ENCODE measurements around the gene SP110. TPM values are rescaled to one million over a fixed set of nuclear protein-coding genes. Genes with fewer than 3 reads are reported as not detected.

Gene SP110
- total and polyA plus RNA-seq, 9 of the 15 experiments (the other 6 are each of a cell fraction or from before 2014, with no cell fraction given) = 3.6 to 11.0 (median 7.1) TPM

DNA sequence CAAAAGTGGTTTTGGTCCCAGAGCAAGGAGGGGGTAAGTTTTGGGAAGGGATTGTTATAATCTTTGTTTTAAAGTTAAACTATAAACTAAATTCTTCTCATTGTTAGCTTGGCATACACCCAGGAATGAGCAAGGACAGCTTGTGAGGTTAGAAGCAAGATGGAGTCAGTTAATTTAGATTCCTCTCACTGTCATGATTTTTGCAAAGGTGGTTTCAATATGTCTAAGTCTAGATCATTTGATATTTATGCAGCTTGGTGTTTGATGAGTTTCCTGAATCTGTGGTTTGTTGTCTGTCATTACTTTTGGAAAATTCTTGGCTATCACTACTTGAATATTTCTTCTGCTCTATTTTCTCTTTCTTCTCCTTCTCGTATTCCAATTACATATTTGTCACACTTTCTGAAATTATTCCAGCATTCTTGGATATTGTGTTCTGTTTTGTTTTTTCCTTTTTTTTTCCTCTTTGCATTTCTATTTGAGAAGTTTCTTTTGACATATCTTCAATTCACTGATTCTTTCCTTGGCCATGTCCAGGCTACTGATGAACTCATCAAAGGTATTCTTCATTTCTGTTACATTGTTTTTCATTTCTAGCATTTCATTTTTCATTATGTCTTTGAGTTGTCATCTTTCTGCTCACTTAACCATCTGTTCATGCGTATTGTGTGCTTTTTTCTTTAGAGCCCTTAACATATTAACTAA lies 10.9 kb upstream of the SP110 start:
- intact Hi-C loops (cut with micrococcal nuclease) = no loop called here
- H2AFZ ChIP-seq (ENCODE audit: low read depth, low read length) = no peak overlapping the region
- no peaks in the 10 kb centered on the region for H3K27me3 ChIP-seq (ENCODE audit: control insufficient read depth in 2 of 2, insufficient read depth in 2 of 2, low read length in 2 of 2)
- no peaks in the 10 kb centered on the region for H3K36me3 ChIP-seq (ENCODE audit: control insufficient read depth, insufficient read depth, low read length)
- H3K4me2 ChIP-seq (ENCODE audit: insufficient read depth, low read length) = no peak overlapping the region
- CTCF ChIA-PET (ENCODE audit: low intra/inter-chr PET ratio) = no interaction called here
- FAIRE-seq (no peak), DNase-seq (ENCODE audit: extremely low read depth in 1 of 4, low spot score in 3 of 4) (no peak), ATAC-seq (no peak)
- no peaks in the 10 kb centered on the region for H4K20me1 ChIP-seq (replicated peaks; ENCODE audit: control insufficient read depth, insufficient read depth, low read length)
- no peak overlapping the region for H3K27ac ChIP-seq (ENCODE audit: extremely low read depth, low read depth, low read length)
- H3K4me3 ChIP-seq = no peak overlapping the region
- H3K9me3 ChIP-seq (replicated peaks; ENCODE audit: control insufficient read depth, insufficient read depth, low read depth, low read length) = peaks cover 4% of the 10 kb centered on the region
- H3K9ac ChIP-seq (ENCODE audit: insufficient read depth in 1 of 2, low read depth in 2 of 2, low read length in 2 of 2) = no peak overlapping the region
- WGBS (ENCODE audit: insufficient coverage, low coverage, missing lambda C conversion rate) = 7% methylated on average over 2 of the region's 2 CpGs
- BruUV-seq (replicated peaks) = no TSS peak
- H3K79me2 ChIP-seq (ENCODE audit: control insufficient read depth, insufficient read depth, low read length) = no peaks in the 10 kb centered on the region
- in situ Hi-C loops (cut with MboI) = no loop called here
- no peaks in the 10 kb centered on the region for H3K9me1 ChIP-seq (ENCODE audit: control insufficient read depth, insufficient read depth, low read length)
- POLR2A ChIA-PET = no interaction called here
- no peaks in the 10 kb centered on the region for H3K4me1 ChIP-seq (replicated peaks in 1 of 2; ENCODE audit: control insufficient read depth in 2 of 2, insufficient read depth in 2 of 2, low read length in 2 of 2)
- TF ChIP-seq HLTF (IDR thresholded peaks at IDR 0.05) = peak; percentile 57; the same call in 1 of the 2 replicates
- TF ChIP-seq SIRT6 (IDR thresholded peaks at IDR 0.05; ENCODE audit: low read depth, low read length) = no peak
- TF ChIP-seq, protein P1, sequence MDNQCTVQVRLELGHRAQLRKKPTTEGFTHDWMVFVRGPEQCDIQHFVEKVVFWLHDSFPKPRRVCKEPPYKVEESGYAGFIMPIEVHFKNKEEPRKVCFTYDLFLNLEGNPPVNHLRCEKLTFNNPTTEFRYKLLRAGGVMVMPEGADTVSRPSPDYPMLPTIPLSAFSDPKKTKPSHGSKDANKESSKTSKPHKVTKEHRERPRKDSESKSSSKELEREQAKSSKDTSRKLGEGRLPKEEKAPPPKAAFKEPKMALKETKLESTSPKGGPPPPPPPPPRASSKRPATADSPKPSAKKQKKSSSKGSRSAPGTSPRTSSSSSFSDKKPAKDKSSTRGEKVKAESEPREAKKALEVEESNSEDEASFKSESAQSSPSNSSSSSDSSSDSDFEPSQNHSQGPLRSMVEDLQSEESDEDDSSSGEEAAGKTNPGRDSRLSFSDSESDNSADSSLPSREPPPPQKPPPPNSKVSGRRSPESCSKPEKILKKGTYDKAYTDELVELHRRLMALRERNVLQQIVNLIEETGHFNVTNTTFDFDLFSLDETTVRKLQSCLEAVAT (IDR thresholded peaks at IDR 0.05) = no peak
- TF ChIP-seq GTF2E2 (tag; IDR thresholded peaks at IDR 0.05) = no peak
- peak; percentile 91 for TF ChIP-seq TRIM28 (IDR thresholded peaks at IDR 0.05)
- no peak for TF ChIP-seq NR1H2 (CRISPR knock-in tag; IDR thresholded peaks at IDR 0.05)
- no peak for TF ChIP-seq ASH1L (IDR thresholded peaks at IDR 0.05; ENCODE audit: borderline replicate concordance, low read depth, partially characterized antibody)
- TF ChIP-seq, protein P2, sequence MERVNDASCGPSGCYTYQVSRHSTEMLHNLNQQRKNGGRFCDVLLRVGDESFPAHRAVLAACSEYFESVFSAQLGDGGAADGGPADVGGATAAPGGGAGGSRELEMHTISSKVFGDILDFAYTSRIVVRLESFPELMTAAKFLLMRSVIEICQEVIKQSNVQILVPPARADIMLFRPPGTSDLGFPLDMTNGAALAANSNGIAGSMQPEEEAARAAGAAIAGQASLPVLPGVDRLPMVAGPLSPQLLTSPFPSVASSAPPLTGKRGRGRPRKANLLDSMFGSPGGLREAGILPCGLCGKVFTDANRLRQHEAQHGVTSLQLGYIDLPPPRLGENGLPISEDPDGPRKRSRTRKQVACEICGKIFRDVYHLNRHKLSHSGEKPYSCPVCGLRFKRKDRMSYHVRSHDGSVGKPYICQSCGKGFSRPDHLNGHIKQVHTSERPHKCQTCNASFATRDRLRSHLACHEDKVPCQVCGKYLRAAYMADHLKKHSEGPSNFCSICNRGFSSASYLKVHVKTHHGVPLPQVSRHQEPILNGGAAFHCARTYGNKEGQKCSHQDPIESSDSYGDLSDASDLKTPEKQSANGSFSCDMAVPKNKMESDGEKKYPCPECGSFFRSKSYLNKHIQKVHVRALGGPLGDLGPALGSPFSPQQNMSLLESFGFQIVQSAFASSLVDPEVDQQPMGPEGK (CRISPR knock-in tag; IDR thresholded peaks at IDR 0.05; ENCODE audit: borderline replicate concordance) = no peak
- no peak for TF ChIP-seq PHF21A (IDR thresholded peaks at IDR 0.05; ENCODE audit: borderline replicate concordance, low read depth)
- no peak for TF ChIP-seq SMARCC2 (IDR thresholded peaks at IDR 0.05; ENCODE audit: low read depth)
- no peak for TF ChIP-seq ETS2 (tag; IDR thresholded peaks at IDR 0.05; ENCODE audit: borderline replicate concordance, poor library complexity, severe bottlenecking)
- TF ChIP-seq ZBTB7A (IDR thresholded peaks at IDR 0.05; ENCODE audit: borderline replicate concordance, control insufficient read depth, low read depth, low read length) = no peak
- no peak for TF ChIP-seq SETDB1 (IDR thresholded peaks at IDR 0.05; ENCODE audit: low read length)
- no peak for TF ChIP-seq ZNF134 (CRISPR knock-in tag; conservative IDR thresholded peaks at IDR 0.05)
- TF ChIP-seq, protein P3, sequence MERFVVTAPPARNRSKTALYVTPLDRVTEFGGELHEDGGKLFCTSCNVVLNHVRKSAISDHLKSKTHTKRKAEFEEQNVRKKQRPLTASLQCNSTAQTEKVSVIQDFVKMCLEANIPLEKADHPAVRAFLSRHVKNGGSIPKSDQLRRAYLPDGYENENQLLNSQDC (CRISPR knock-in tag; IDR thresholded peaks at IDR 0.05) = no peak
- TF ChIP-seq, protein P4, sequence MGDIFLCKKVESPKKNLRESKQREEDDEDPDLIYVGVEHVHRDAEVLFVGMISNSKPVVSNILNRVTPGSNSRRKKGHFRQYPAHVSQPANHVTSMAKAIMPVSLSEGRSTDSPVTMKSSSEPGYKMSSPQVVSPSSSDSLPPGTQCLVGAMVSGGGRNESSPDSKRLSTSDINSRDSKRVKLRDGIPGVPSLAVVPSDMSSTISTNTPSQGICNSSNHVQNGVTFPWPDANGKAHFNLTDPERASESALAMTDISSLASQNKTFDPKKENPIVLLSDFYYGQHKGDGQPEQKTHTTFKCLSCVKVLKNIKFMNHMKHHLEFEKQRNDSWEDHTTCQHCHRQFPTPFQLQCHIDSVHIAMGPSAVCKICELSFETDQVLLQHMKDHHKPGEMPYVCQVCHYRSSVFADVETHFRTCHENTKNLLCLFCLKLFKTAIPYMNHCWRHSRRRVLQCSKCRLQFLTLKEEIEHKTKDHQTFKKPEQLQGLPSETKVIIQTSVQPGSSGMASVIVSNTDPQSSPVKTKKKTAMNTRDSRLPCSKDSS (IDR thresholded peaks at IDR 0.05; ENCODE audit: low read depth, partially characterized antibody) = peak; percentile 92
- no peak for TF ChIP-seq SMC3 (conservative IDR thresholded peaks at IDR 0.05; ENCODE audit: insufficient read depth, low read depth, low read length)
- no peak for TF ChIP-seq FOXA3 (CRISPR knock-in tag; conservative IDR thresholded peaks at IDR 0.05 in 1 of 2, IDR thresholded peaks at IDR 0.05 in 1 of 2)

Data from K562 (cell line).